ENCODE data around the gene GLRA3.
A peak's percentile ranks its signal among the peaks of the same experiment; 100 is the strongest.
"Not testable (repeated sequence)": the region's sequence is repeated elsewhere in the genome, so short reads cannot be mapped to it uniquely, and the experiment has no call there.

The GLRA3 gene

GRCh38 chr4:174810834-174811233, 18.2 kb downstream of the GLRA3 start:
- no peak for DNase-seq (ENCODE audit: low spot score)

- no peak for DNase-seq (ENCODE audit: low spot score)
These were observed 20.2 kb downstream of the GLRA3 start for GRCh38 chr4:174808836-174809235.

- DNase-seq (ENCODE audit: low spot score), result no peak
These were observed 20.9 kb downstream of the GLRA3 start for GRCh38 chr4:174808119-174808518.

- DNase-seq (ENCODE audit: low spot score), result no peak
These were observed 23.3 kb downstream of the GLRA3 start for GRCh38 chr4:174805746-174806145.

GRCh38 chr4:174794543-174795094, 34.4 kb downstream of the GLRA3 start:
- DNase-seq (ENCODE audit: low spot score), result no peak

- no peak for DNase-seq (ENCODE audit: low spot score)
These were observed 39.4 kb downstream of the GLRA3 start for GRCh38 chr4:174789657-174790056.

- not testable (repeated sequence) for DNase-seq (ENCODE audit: low spot score)
These were observed 50.6 kb downstream of the GLRA3 start for GRCh38 chr4:174778274-174778986.

- DNase-seq (ENCODE audit: low spot score), result no peak
These were observed 53.7 kb downstream of the GLRA3 start for GRCh38 chr4:174775366-174775765.

- peak; percentile 31 for DNase-seq (ENCODE audit: low spot score)
These were observed 64.8 kb downstream of the GLRA3 start for GRCh38 chr4:174764105-174764729.

- no peak for DNase-seq (ENCODE audit: low spot score)
These were observed 65.5 kb downstream of the GLRA3 start for GRCh38 chr4:174763454-174764104.

GRCh38 chr4:174761451-174761850, 67.6 kb downstream of the GLRA3 start:
- DNase-seq (ENCODE audit: low spot score), result no peak

GRCh38 chr4:174757736-174758135, 71.3 kb downstream of the GLRA3 start:
- no peak for DNase-seq (ENCODE audit: low spot score)

GRCh38 chr4:174753021-174753420, 76.0 kb downstream of the GLRA3 start:
- no peak for DNase-seq (ENCODE audit: low spot score)

GRCh38 chr4:174752026-174752425, 77.0 kb downstream of the GLRA3 start:
- no peak for DNase-seq (ENCODE audit: low spot score)

GRCh38 chr4:174749091-174749490, 80.0 kb downstream of the GLRA3 start:
- no peak for DNase-seq (ENCODE audit: low spot score)

- DNase-seq (ENCODE audit: low spot score), result no peak
These were observed 82.3 kb downstream of the GLRA3 start for GRCh38 chr4:174746710-174747109.

GRCh38 chr4:174742561-174742960, 86.5 kb downstream of the GLRA3 start:
- DNase-seq (ENCODE audit: low spot score), result no peak

GRCh38 chr4:174739576-174739975, 89.5 kb downstream of the GLRA3 start:
- DNase-seq (ENCODE audit: low spot score), result no peak

GRCh38 chr4:174734181-174734580, 94.9 kb downstream of the GLRA3 start:
- DNase-seq (ENCODE audit: low spot score), result no peak

- DNase-seq (ENCODE audit: low spot score), result no peak
These were observed 111.2 kb downstream of the GLRA3 start for GRCh38 chr4:174717828-174718227.

GRCh38 chr4:174716986-174717770, 111.9 kb downstream of the GLRA3 start:
- no peak for DNase-seq (ENCODE audit: low spot score)
